HepG2 (cell line): ENCODE data around the gene RSAD1. TPM values are rescaled to one million over a fixed set of nuclear protein-coding genes. Genes with fewer than 3 reads are reported as not detected.

Source experiments
- ARID2 ChIP-seq: sonication (generic); formaldehyde crosslinking; IDR thresholded peaks from 2 replicates; pipeline ENCODE4 v1.8.1; 2022; ENCODE audit warnings: mild to moderate bottlenecking, missing genetic modification reagents, borderline replicate concordance
- ATF7 ChIP-seq, 2 experiments: fragments of 450-650 bp in 1 of 2; sonication (generic) in 1 of 2; formaldehyde crosslinking in 1 of 2; IDR thresholded peaks; 2 replicates each; pipeline versions ENCODE4 v1.4.0 to v1.6.1; 2016 to 2020; ENCODE audit warnings: antibody characterized with exemption in 1 of 2, mild to moderate bottlenecking in 1 of 2, missing genetic modification reagents in 1 of 2
- CBX5 ChIP-seq: sonication (generic); formaldehyde crosslinking; IDR thresholded peaks from 2 replicates; pipeline ENCODE4 v1.4.0; 2020; ENCODE audit warnings: missing genetic modification reagents, borderline replicate concordance
- EZH2 ChIP-seq: conservative IDR thresholded peaks from 2 replicates; pipeline ENCODE4 v1.6.1; 2012; ENCODE audit warnings: mild to moderate bottlenecking, low read depth, low read length, moderate library complexity
- HNF1B ChIP-seq: sonication (generic); formaldehyde crosslinking; IDR thresholded peaks from 2 replicates; pipeline ENCODE4 v1.5.1; 2020; ENCODE audit warnings: mild to moderate bottlenecking, moderate library complexity, missing genetic modification reagents
- IKZF1 ChIP-seq: fragments of 450-650 bp; IDR thresholded peaks from 2 replicates; pipeline ENCODE4 v1.7.1; 2016
- KDM1A ChIP-seq: IDR thresholded peaks from 2 replicates; pipeline ENCODE4 v1.6.1; 2016; ENCODE audit warnings: missing compliant biosample characterization
- POLR2AphosphoS2 ChIP-seq: IDR thresholded peaks from 2 replicates; pipeline ENCODE4 v1.6.1; 2011; ENCODE audit warnings: low read depth, low read length, improper control_type of control experiment
- SOX13 ChIP-seq, 3 experiments: fragments of 450-650 bp in 1 of 3; sonication (generic) in 1 of 3; formaldehyde crosslinking in 1 of 3; IDR thresholded peaks in 2 of 3; conservative IDR thresholded peaks in 1 of 3; 2 replicates each; pipeline versions ENCODE4 v1.5.0 to v1.6.1; 2016 to 2020; ENCODE audit warnings: antibody characterized with exemption in 1 of 3, mild to moderate bottlenecking in 1 of 3, missing compliant biosample characterization in 1 of 3, missing genetic modification reagents in 1 of 3, moderate library complexity in 1 of 3
- U2AF1 ChIP-seq: fragments of 200-400 bp; formaldehyde crosslinking; optimal IDR thresholded peaks from 2 replicates; pipeline ENCODE3; 2017; ENCODE audit warnings: mild to moderate bottlenecking, low read depth, low read length
- ZBTB34 ChIP-seq: sonication (generic); formaldehyde crosslinking; IDR thresholded peaks from 2 replicates; pipeline ENCODE4 v1.8.0; 2022; ENCODE audit warnings: mild to moderate bottlenecking, missing genetic modification reagents
- ZNF138 ChIP-seq: sonication (generic); formaldehyde crosslinking; IDR thresholded peaks from 2 replicates; pipeline ENCODE4 v1.5.0; 2020; ENCODE audit warnings: mild to moderate bottlenecking, low read depth, missing genetic modification reagents
- ZNF350 ChIP-seq: sonication (generic); formaldehyde crosslinking; IDR thresholded peaks from 2 replicates; pipeline ENCODE4 v1.4.0; 2020; ENCODE audit warnings: mild to moderate bottlenecking, low read depth, missing genetic modification reagents, borderline replicate concordance
- ZNF496 ChIP-seq: sonication (generic); formaldehyde crosslinking; IDR thresholded peaks from 2 replicates; pipeline ENCODE4 v1.8.1; 2023; ENCODE audit warnings: mild to moderate bottlenecking, moderate library complexity, missing genetic modification reagents; ENCODE audit not compliant: insufficient replicate concordance
- ZNF781 ChIP-seq: sonication (generic); formaldehyde crosslinking; IDR thresholded peaks from 2 replicates; pipeline ENCODE4 v1.5.1; 2020; ENCODE audit warnings: borderline replicate concordance, mild to moderate bottlenecking, missing genetic modification reagents; ENCODE audit errors: not compliant biosample characterization
- polyA plus RNA-seq, 8 experiments: library from polyadenylated mRNA; depleted of rRNA in 3 of 8; stranded (reverse) in 7 of 8; unstranded in 1 of 8; fragments of >200 nt; fragmentation: Illumina TruSeq in 4 of 8; extraction: Trizol in 4 of 8; gene quantifications; 2 replicates each; pipeline versions ENCODE4 v1.2.1 to v1.2.3, GENCODE V29; 2011 to 2016; ENCODE audit warnings: low read depth in 4 of 8, missing spikeins in 1 of 8, mixed read lengths in 1 of 8; ENCODE audit not compliant: insufficient read depth in 1 of 8
- total RNA-seq, 5 experiments: library from RNA; depleted of rRNA; stranded (reverse); fragments of >200 nt; fragmentation: Illumina TruSeq; extraction: Trizol; gene quantifications; 2 replicates each; pipeline ENCODE4 v1.2.3, GENCODE V29; 2016; ENCODE audit warnings: low read depth in 1 of 5
- TF ChIP-seq, protein P1 (sequence below): sonication (generic); formaldehyde crosslinking; IDR thresholded peaks from 2 replicates; pipeline ENCODE4 v1.5.0; 2020; ENCODE audit warnings: missing genetic modification reagents, mild to moderate bottlenecking, borderline replicate concordance
- TF ChIP-seq, protein P2 (sequence below): sonication (generic); formaldehyde crosslinking; IDR thresholded peaks from 2 replicates; pipeline ENCODE4 v1.8.1; 2022; ENCODE audit warnings: low read depth, mild to moderate bottlenecking, missing genetic modification reagents
- TF ChIP-seq, protein P3 (sequence below): sonication (generic); formaldehyde crosslinking; conservative IDR thresholded peaks from 2 replicates; pipeline ENCODE4 v1.4.0; 2020; ENCODE audit warnings: missing genetic modification reagents

Gene RSAD1
- total and polyA plus RNA-seq, 2 of the 13 experiments (the other 11 are each of a cell fraction or from before 2014, with no cell fraction given): 22.7 to 27.7 TPM

- peak; percentile 73 for TF ChIP-seq U2AF1
- no peak for TF ChIP-seq POLR2AphosphoS2
- TF ChIP-seq, protein P1, sequence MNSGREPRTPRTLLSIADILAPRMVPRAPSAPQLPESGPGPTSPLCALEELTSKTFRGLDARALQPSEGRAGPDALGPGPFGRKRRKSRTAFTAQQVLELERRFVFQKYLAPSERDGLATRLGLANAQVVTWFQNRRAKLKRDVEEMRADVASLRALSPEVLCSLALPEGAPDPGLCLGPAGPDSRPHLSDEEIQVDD (CRISPR knock-in tag): no peak
- TF ChIP-seq CBX5 (CRISPR knock-in tag): peak; percentile 75; the same call in 1 of the 2 replicates
- TF ChIP-seq ZNF496 (CRISPR knock-in tag): no peak
- no peak for TF ChIP-seq ZNF350 (CRISPR knock-in tag)
- TF ChIP-seq, protein P2, sequence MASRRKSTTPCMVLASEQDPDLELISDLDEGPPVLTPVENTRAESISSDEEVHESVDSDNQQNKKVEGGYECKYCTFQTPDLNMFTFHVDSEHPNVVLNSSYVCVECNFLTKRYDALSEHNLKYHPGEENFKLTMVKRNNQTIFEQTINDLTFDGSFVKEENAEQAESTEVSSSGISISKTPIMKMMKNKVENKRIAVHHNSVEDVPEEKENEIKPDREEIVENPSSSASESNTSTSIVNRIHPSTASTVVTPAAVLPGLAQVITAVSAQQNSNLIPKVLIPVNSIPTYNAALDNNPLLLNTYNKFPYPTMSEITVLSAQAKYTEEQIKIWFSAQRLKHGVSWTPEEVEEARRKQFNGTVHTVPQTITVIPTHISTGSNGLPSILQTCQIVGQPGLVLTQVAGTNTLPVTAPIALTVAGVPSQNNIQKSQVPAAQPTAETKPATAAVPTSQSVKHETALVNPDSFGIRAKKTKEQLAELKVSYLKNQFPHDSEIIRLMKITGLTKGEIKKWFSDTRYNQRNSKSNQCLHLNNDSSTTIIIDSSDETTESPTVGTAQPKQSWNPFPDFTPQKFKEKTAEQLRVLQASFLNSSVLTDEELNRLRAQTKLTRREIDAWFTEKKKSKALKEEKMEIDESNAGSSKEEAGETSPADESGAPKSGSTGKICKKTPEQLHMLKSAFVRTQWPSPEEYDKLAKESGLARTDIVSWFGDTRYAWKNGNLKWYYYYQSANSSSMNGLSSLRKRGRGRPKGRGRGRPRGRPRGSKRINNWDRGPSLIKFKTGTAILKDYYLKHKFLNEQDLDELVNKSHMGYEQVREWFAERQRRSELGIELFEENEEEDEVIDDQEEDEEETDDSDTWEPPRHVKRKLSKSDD (CRISPR knock-in tag): 0 out of 2 replicates have a peak, but pooled peaks have one; percentile 30
- TF ChIP-seq SOX13 (IDR thresholded peaks at IDR 0.05): no peak
- TF ChIP-seq SOX13 (CRISPR knock-in tag; conservative IDR thresholded peaks at IDR 0.05 in 1 of 2, IDR thresholded peaks at IDR 0.05 in 1 of 2): peak in 1 of 2 experiments; percentile 49; a peak in 1 of 4 replicates
- no peak for TF ChIP-seq ZBTB34 (CRISPR knock-in tag)
- TF ChIP-seq ARID2 (CRISPR knock-in tag): no peak
- no peak for TF ChIP-seq HNF1B (CRISPR knock-in tag)
- TF ChIP-seq EZH2: no peak
- TF ChIP-seq, protein P3, sequence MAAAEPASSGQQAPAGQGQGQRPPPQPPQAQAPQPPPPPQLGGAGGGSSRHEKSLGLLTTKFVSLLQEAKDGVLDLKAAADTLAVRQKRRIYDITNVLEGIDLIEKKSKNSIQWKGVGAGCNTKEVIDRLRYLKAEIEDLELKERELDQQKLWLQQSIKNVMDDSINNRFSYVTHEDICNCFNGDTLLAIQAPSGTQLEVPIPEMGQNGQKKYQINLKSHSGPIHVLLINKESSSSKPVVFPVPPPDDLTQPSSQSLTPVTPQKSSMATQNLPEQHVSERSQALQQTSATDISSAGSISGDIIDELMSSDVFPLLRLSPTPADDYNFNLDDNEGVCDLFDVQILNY (CRISPR knock-in tag): 0 out of 2 replicates have a peak, but pooled peaks have one; percentile 33
- no peak for TF ChIP-seq ZNF781
- TF ChIP-seq KDM1A (CRISPR knock-in tag): no peak
- TF ChIP-seq ATF7 (IDR thresholded peaks at IDR 0.05): no peak
- TF ChIP-seq ATF7 (CRISPR knock-in tag; IDR thresholded peaks at IDR 0.05): no peak
- TF ChIP-seq IKZF1: no peak
- no peak for TF ChIP-seq ZNF138 (CRISPR knock-in tag)
Measured at GRCh38 chr17:50479522-50480141, 972 bp downstream of the RSAD1 start (continued).
